IPS-18a (cell line): Measurements from ENCODE around the gene ADAMTSL1.

Experiments
- H3K27ac ChIP-seq: one replicate; pipeline ENCODE4 v1.5.1; 2013; ENCODE audit warnings: low read length
- H3K27me3 ChIP-seq: one replicate; pipeline ENCODE4 v1.6.1; 2013; ENCODE audit warnings: mild to moderate bottlenecking, low read length; ENCODE audit not compliant: control insufficient read depth, insufficient read depth
- H3K36me3 ChIP-seq: one replicate; pipeline ENCODE4 v1.6.1; 2013; ENCODE audit warnings: low read depth, low read length; ENCODE audit not compliant: control insufficient read depth
- H3K4me1 ChIP-seq: one replicate; pipeline ENCODE4 v1.6.1; 2013; ENCODE audit warnings: low read depth, low read length; ENCODE audit not compliant: control insufficient read depth
- H3K4me3 ChIP-seq: one replicate; pipeline ENCODE4 v1.5.1; 2013; ENCODE audit warnings: low read length
- H3K9ac ChIP-seq: one replicate; pipeline ENCODE4 v1.6.1; 2013; ENCODE audit warnings: mild to moderate bottlenecking, low read length, moderate library complexity
- H3K9me3 ChIP-seq: one replicate; pipeline ENCODE4 v1.6.1; 2013; ENCODE audit warnings: low read depth, low read length; ENCODE audit not compliant: control insufficient read depth

The ADAMTSL1 gene

DNA sequence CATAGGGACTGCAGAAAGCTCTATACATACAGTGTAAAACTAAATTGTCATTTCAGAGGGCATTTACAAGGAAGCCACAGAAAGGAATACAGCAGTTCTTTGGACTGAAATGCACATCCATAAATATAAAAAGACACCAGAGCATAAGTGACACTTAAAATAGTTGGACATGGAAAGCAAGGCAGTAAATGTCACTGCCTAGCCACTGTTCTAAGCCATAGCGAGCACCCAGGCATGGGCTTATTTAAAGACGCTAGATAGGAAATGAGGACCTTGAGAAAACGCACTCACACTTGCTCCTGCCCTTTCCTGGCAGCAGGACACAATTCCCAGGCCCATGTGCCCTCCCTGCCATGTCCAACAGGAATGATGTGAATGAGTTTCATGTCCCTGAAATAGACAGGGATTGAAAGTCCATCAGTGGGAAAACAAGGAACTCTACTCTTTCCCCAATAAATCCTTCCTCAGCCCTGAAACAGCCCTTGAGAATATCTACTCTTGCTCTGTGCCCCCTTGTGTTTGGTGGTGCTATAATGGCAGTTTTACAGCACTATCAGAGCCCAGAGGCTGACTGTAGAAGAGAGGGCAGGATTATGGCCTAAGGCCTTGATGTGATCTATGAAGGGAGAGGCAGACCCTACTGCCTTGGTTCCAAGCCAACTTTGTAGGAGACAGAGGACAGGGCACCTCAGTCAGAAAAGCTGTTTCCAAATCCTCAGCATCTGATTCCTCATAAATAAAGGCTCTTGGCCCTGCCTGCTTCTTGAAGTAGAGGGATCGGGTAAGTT lies 376.1 kb downstream of the ADAMTSL1 start:
- Histone ChIP-seq H3K27me3 (no peaks in the 10 kb centered on the region), H3K36me3 (no peaks in the 10 kb centered on the region), H3K4me3 (no peak overlapping the region), H3K9me3 (no peaks in the 10 kb centered on the region), H3K4me1 (no peaks in the 10 kb centered on the region), H3K27ac (no peak overlapping the region), H3K9ac (no peak overlapping the region)

DNA sequence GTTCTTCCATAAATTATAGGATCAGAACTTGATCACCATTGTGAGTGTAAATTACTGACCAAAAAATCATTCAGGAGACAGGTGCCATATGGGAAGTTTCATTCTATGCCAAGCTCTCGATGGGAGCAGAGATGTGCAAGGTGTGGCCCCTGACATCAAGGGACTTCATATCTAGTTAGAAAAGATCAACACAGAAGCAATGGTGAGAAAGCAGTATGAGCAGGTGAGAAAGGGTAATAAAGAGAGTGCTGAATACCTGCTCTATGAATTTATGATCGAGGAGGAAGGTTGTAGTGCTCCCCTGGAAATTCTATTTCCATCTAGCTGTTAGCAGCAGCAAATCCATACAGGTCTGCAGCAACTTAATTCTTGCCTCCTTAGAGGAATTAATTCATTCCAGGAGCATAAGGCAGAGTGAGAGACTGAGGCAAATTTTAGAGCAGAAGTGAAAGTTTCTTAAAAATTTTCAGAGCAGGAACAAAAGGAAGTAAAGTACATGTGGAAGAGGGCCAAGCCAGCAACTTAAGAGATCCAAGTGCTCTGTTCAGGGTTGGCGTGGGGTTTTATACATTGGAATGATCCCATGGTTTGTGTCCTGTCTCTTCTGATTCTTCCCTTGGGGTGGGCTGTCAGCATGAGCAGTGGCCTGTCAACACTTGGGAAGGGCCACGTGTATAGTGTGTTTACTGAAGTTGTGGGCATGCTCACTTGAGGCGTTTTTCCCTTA lies 377.3 kb downstream of the ADAMTSL1 start:
- no peaks in the 10 kb centered on the region for H3K4me1 ChIP-seq
- H3K9me3 ChIP-seq = no peaks in the 10 kb centered on the region
- no peak overlapping the region for H3K4me3 ChIP-seq
- H3K27ac ChIP-seq = no peak overlapping the region
- no peak overlapping the region for H3K9ac ChIP-seq
- H3K27me3 ChIP-seq = no peaks in the 10 kb centered on the region
- no peaks in the 10 kb centered on the region for H3K36me3 ChIP-seq

DNA sequence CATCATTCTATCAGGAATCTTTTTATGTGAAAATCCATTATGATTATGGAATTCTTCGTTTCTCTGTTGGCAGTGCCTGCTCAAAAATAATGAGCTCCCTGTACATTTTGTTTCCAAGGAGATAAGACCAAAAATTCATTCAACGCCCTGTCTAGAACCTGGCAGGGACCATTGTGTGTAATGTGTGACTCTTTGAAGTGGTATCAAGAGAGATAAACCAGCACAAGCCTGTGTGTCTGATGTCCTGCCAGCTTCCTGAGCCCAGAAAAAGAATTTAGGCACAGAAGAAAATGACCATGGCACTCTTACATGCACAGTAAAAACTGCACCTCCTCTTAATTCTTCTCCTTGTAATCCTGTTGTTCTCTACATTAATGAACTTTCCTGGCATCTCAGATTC lies 381.7 kb downstream of the ADAMTSL1 start:
- Histone ChIP-seq H3K4me1 (no peaks in the 10 kb centered on the region), H3K9ac (no peak overlapping the region), H3K27ac (no peak overlapping the region), H3K4me3 (no peak overlapping the region), H3K27me3 (no peaks in the 10 kb centered on the region), H3K36me3 (no peaks in the 10 kb centered on the region), H3K9me3 (no peaks in the 10 kb centered on the region)

DNA sequence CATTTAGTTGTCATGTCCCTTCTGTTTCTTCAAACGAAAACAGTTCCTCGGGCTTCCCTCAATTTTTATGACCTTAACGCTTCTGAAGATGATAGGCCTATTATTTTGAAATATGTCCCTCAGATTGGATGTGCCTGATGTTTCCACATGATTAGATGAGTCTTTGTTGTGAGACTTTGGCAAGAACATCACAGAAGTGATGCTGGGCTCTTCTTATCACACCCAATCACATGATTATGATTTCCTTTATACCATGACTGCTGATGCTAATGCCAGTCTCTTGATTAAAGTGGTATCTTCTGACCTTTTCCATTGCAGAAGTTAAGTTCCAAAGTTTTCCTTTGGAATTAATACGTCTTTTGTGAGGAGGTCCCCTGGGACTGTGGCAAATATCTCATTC lies 383.4 kb downstream of the ADAMTSL1 start:
- Histone ChIP-seq H3K27ac (no peak overlapping the region), H3K27me3 (no peaks in the 10 kb centered on the region), H3K36me3 (no peaks in the 10 kb centered on the region), H3K4me1 (peaks cover 7% of the 10 kb centered on the region), H3K4me3 (no peak overlapping the region), H3K9ac (no peak overlapping the region), H3K9me3 (no peaks in the 10 kb centered on the region)

DNA sequence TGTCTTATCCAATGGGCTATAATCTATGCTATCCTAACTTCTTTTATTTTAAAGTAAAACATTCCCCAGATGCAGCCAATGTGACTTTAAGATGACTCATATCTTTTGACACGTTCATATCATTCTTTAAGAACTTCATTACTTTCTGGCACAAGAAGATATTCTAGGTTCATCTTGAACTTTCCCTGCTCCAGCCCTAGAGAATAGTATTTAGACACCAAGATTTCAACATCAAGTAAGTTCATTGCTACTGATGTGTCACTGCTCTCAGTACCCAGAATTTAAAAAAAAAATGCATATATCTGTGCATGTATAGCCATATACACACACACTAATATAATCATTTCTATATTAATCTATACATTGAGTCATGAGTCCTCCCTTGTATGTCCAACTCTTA lies 383.8 kb downstream of the ADAMTSL1 start:
- Histone ChIP-seq H3K9me3 (no peaks in the 10 kb centered on the region), H3K27ac (no peak overlapping the region), H3K4me1 (peaks cover 7% of the 10 kb centered on the region)

DNA sequence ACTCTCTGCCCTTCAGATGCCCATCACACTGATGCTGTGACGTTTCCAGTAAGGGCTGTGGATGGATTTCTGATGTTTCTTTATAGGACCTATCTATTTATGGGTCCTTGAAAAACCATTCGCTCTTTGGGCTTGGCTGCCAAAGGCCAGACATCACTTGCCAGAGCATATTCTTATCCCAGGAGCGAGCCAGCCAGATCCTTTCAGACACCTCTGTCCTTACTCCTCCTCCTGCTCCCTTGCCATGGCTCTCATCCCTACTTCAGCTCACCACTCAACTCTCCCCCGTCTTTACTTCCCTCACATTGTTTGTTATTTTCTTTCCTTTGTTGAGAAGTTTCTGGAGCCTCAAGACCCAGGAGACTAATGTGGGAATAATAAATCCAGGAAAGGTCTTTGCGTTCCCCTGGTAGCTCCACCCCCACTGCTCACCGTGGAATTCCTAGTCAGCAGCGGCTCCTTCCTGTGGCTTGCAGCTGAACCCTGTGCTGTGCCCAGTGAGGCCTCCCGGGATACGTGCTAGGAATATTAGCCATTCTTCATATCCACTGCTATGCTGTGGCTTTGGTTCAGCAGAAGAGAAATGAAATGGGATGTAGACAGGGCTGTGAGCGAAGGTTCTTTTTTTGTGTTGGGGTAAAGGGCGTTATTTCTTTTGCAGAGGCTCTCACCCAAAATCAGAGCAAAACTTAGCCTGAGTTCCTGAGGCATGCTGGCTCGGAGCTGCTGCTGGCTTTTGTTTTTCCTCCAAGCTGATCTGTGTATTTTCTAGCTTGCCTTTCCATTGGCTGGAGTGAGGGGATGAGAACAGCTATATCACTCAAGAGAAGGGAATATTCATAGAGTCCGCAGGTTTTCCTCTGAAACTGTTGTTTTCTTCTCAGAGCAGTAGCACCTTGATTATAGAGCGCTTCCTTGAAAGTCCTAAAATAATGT lies 387.9 kb downstream of the ADAMTSL1 start:
- Histone ChIP-seq H3K4me1 (peaks cover 7% of the 10 kb centered on the region), H3K9me3 (no peaks in the 10 kb centered on the region), H3K4me3 (no peak overlapping the region), H3K27ac (no peak overlapping the region), H3K27me3 (no peaks in the 10 kb centered on the region), H3K36me3 (no peaks in the 10 kb centered on the region), H3K9ac (no peak overlapping the region)

More for the DNA sequence above, 383.8 kb downstream of the ADAMTSL1 start:
- H3K9ac ChIP-seq = no peak overlapping the region
- no peaks in the 10 kb centered on the region for H3K36me3 ChIP-seq
- no peak overlapping the region for H3K4me3 ChIP-seq
- no peaks in the 10 kb centered on the region for H3K27me3 ChIP-seq

DNA sequence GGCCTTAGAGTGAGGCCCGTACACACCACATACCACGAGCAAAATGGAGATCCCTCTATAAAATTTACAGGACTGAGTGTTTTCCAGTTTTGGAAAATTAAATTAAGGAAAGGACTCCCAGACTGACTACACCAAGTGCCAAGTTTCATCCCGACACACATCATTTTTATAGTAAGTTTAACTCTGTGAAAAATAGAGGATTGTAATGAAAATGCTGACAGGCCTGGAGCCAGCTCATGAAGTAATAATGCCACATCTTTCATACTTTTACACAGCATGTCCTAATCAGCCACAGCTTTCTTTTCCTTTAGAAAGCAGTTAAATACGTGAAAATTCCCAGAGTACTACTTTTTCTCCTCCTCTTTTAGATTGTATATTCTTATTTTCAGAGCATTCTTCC lies 389.8 kb downstream of the ADAMTSL1 start:
- no peak overlapping the region for H3K9ac ChIP-seq
- peaks cover 7% of the 10 kb centered on the region for H3K4me1 ChIP-seq
- H3K36me3 ChIP-seq = no peaks in the 10 kb centered on the region
- H3K9me3 ChIP-seq = no peaks in the 10 kb centered on the region
- no peak overlapping the region for H3K4me3 ChIP-seq
- no peak overlapping the region for H3K27ac ChIP-seq
- no peaks in the 10 kb centered on the region for H3K27me3 ChIP-seq

DNA sequence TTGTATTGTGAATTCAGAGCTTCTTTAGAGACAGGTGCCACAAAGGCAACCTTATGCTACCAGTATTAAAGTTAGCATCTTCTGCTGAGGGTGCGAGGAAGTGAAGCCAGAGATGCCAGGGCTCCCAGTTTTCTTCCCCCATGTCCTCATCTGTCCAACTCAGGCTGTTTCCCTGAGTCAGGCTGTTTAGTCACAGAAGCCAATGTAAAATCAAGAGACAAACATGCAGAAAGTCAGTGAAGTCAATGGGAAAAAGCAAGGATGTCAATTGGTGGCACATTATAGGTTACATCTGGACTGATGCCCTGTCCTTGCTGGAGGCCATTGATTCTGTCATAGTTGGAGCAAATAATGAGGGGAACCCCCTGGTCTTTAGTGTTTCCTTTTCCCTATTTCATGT lies 390.6 kb downstream of the ADAMTSL1 start:
- Histone ChIP-seq H3K4me1 (peaks cover 7% of the 10 kb centered on the region), H3K9ac (no peak overlapping the region), H3K4me3 (no peak overlapping the region), H3K36me3 (no peaks in the 10 kb centered on the region), H3K27me3 (no peaks in the 10 kb centered on the region), H3K27ac (no peak overlapping the region), H3K9me3 (no peaks in the 10 kb centered on the region)

DNA sequence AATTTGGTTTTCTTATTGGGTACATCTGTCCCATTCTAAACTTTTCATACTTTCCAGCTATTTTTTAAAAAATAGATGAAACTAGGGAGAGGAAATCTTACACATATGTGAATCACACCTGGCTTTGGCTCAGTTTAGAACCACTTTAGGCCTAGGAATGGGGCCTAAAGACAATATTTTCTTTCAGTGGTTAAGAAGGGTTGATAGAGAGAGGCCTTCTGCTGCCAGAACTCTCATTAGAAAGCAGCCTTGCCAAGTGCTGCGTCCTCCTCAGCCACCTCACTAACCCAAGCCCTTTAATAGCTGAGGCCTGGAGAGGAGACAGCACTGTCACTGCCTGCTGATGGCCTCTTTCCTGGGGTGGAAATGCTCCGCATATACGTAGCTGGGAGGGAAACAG lies 391.6 kb downstream of the ADAMTSL1 start:
- no peak overlapping the region for H3K27ac ChIP-seq
- no peaks in the 10 kb centered on the region for H3K27me3 ChIP-seq
- H3K4me3 ChIP-seq = no peak overlapping the region
- H3K4me1 ChIP-seq = peaks cover 7% of the 10 kb centered on the region
- H3K9ac ChIP-seq = no peak overlapping the region
- no peaks in the 10 kb centered on the region for H3K9me3 ChIP-seq
- no peaks in the 10 kb centered on the region for H3K36me3 ChIP-seq

DNA sequence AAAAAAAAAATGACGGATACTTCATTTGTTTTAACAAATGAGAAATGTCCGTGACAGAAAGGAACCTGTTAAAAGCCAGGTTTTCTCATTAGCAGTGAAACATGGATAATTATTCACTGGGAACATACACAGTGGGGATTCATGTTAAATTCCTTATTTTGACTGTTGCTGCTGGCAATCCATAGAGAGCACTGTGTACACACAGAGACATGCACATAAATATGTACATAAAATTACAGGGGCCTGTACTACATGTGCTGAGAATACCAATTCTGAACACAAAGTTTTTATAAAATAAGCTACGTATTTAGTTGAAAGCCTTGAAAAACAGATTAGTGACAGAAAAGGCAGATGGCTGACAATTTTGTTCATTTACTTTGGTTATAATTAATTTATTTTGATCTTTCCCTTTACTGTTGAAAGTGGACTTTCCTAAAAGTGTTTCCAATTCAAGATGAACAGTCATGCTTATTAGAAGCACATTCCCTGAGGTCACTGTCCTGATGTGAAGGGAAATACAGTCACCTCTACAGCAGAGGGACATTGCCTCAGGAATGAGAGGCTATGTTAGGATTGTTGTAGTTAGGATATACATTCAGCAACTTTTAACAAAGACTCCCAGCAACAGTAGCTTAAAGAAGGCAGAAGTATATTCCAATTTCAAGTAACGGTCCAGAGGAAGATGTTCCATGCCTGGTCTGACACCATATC lies 392.3 kb downstream of the ADAMTSL1 start:
- H3K36me3 ChIP-seq = no peaks in the 10 kb centered on the region
- H3K4me3 ChIP-seq = no peak overlapping the region
- H3K9me3 ChIP-seq = no peaks in the 10 kb centered on the region
- H3K27me3 ChIP-seq = no peaks in the 10 kb centered on the region
- no peak overlapping the region for H3K9ac ChIP-seq
- H3K4me1 ChIP-seq = peaks cover 7% of the 10 kb centered on the region
- H3K27ac ChIP-seq = no peak overlapping the region

DNA sequence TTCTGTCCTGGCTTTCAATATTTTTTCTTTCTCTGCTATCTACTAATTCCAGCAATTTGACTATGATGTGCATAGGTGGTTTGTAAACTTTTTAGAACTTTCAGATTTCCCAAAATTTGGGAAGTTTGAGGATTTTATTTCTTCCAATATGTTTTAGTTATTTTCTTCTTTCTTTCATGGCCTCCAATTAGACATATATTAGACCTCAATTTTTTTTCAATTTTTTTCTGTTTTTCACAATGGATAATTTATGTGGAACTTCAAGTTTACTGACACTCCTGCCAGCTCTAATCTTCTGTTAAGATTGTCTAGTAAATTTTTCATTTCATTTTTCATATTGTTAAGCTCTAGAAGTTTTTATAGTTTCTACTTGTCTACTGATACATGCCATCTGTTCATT lies 395.8 kb downstream of the ADAMTSL1 start:
- H3K9me3 ChIP-seq = no peaks in the 10 kb centered on the region
- no peaks in the 10 kb centered on the region for H3K27me3 ChIP-seq
- H3K4me3 ChIP-seq = no peak overlapping the region
- no peaks in the 10 kb centered on the region for H3K36me3 ChIP-seq
- H3K27ac ChIP-seq = no peak overlapping the region
- no peaks in the 10 kb centered on the region for H3K4me1 ChIP-seq
- H3K9ac ChIP-seq = no peak overlapping the region
